IMR-90 (cell line): ENCODE results near the gene MAPK10. TPM values are rescaled to one million over a fixed set of nuclear protein-coding genes. Genes with fewer than 3 reads are reported as not detected.

Source experiments
- ATAC-seq: fragments of 200-7000 bp; cut with Tn5 transposase; 2 replicates; pipeline ENCODE4 v1.9.1; 2020; ENCODE audit warnings: low read depth, mild to moderate bottlenecking, moderate library complexity
- BruUV-seq: library from RNA; stranded (reverse); fragments of 400-500 nt; replicated peaks from 2 replicates; lab custom pipeline; 2021; lab: Mats Ljungman, UMichigan
- CTCF ChIA-PET: fragments of 300-600 bp; formaldehyde crosslinking; extraction: SDS; loops from one replicate; lab custom pipeline; 2021; ENCODE audit warnings: antibody characterized with exemption; lab: Yijun Ruan, JAX
- POLR2A ChIA-PET: fragments of 300-600 bp; sonication (Branson Sonifier 250); formaldehyde crosslinking; loops from one replicate; lab custom pipeline; 2022; ENCODE audit warnings: antibody characterized with exemption; ENCODE audit not compliant: unreplicated experiment; lab: Charles Lee
- DNase-seq: peaks from one replicate; pipeline ENCODE4 v3.0.0; 2013
- H2AFZ ChIP-seq: replicated peaks from 2 replicates; pipeline ENCODE3; 2013; ENCODE audit warnings: low read length, mild to moderate bottlenecking; ENCODE audit not compliant: poor library complexity
- H2AK5ac ChIP-seq: 2 replicates; pipeline ENCODE4 v1.6.1; 2013; ENCODE audit warnings: low read depth, low read length, inconsistent platforms
- H2AK9ac ChIP-seq: replicated peaks from 2 replicates; pipeline ENCODE3; 2013; ENCODE audit warnings: mild to moderate bottlenecking, low read depth, low read length, moderate library complexity; ENCODE audit not compliant: poor library complexity
- H2BK120ac ChIP-seq: 2 replicates; pipeline ENCODE4 v1.6.1; 2013; ENCODE audit warnings: low read depth, low read length, inconsistent platforms
- H2BK15ac ChIP-seq: 3 replicates; pipeline ENCODE4 v1.6.1; 2013; ENCODE audit warnings: low read depth, low read length, inconsistent platforms
- H2BK20ac ChIP-seq: 2 replicates; pipeline ENCODE4 v1.6.1; 2013; ENCODE audit warnings: low read depth, mild to moderate bottlenecking, inconsistent platforms, low read length, moderate library complexity
- H2BK5ac ChIP-seq: 2 replicates; pipeline ENCODE4 v1.6.1; 2013; ENCODE audit warnings: mild to moderate bottlenecking, low read depth, low read length, inconsistent platforms; ENCODE audit not compliant: poor library complexity, severe bottlenecking
- H3K14ac ChIP-seq: replicated peaks from 2 replicates; pipeline ENCODE4 v1.6.1; 2013; ENCODE audit warnings: low read depth, low read length, inconsistent platforms
- H3K18ac ChIP-seq: 2 replicates; pipeline ENCODE4 v1.6.1; 2013; ENCODE audit warnings: low read depth, low read length, control low read depth
- H3K23ac ChIP-seq: 2 replicates; pipeline ENCODE4 v1.6.1; 2013; ENCODE audit warnings: low read depth, low read length, inconsistent platforms
- H3K27ac ChIP-seq: 2 replicates; pipeline ENCODE4 v1.5.1; 2013; ENCODE audit warnings: mild to moderate bottlenecking, control low read depth, low read length; ENCODE audit not compliant: insufficient read depth
- H3K27me3 ChIP-seq: 2 replicates; pipeline ENCODE4 v1.6.1; 2013; ENCODE audit warnings: low read length; ENCODE audit not compliant: control insufficient read depth, insufficient read depth
- H3K36me3 ChIP-seq: 2 replicates; pipeline ENCODE4 v1.6.1; 2013; ENCODE audit warnings: low read length, mixed read lengths; ENCODE audit not compliant: control insufficient read depth, insufficient read depth
- H3K4ac ChIP-seq: 2 replicates; pipeline ENCODE4 v1.6.1; 2013; ENCODE audit warnings: low read depth, low read length, inconsistent platforms
- H3K4me1 ChIP-seq: 2 replicates; pipeline ENCODE4 v1.6.1; 2013; ENCODE audit warnings: low read length, mixed read lengths; ENCODE audit not compliant: control insufficient read depth, insufficient read depth
- H3K4me2 ChIP-seq: 2 replicates; pipeline ENCODE4 v1.6.1; 2013; ENCODE audit warnings: low read depth, mild to moderate bottlenecking, control low read depth, low read length, moderate library complexity
- H3K4me3 ChIP-seq: 2 replicates; pipeline ENCODE4 v1.5.1; 2013; ENCODE audit warnings: low read depth, mild to moderate bottlenecking, control low read depth, low read length, moderate library complexity; ENCODE audit not compliant: insufficient read depth
- H3K56ac ChIP-seq: 2 replicates; pipeline ENCODE4 v1.6.1; 2013; ENCODE audit warnings: low read length, inconsistent platforms; ENCODE audit not compliant: insufficient read depth; ENCODE audit errors: extremely low read depth
- H3K79me1 ChIP-seq, 2 experiments: 2 replicates each; pipeline ENCODE4 v1.6.1; 2013; ENCODE audit warnings: low read length in 2 of 2, inconsistent platforms in 1 of 2, low read depth in 1 of 2
- H3K9ac ChIP-seq: 2 replicates; pipeline ENCODE4 v1.6.1; 2013; ENCODE audit warnings: low read depth, low read length, control low read depth
- H3K9me1 ChIP-seq: 2 replicates; pipeline ENCODE4 v1.6.1; 2013; ENCODE audit warnings: low read length, inconsistent platforms; ENCODE audit not compliant: insufficient read depth
- H3K9me3 ChIP-seq: 2 replicates; pipeline ENCODE4 v1.6.1; 2013; ENCODE audit warnings: low read length; ENCODE audit not compliant: control insufficient read depth, insufficient read depth
- H4K20me1 ChIP-seq: 2 replicates; pipeline ENCODE4 v1.6.1; 2013; ENCODE audit warnings: low read length, inconsistent platforms; ENCODE audit not compliant: insufficient read depth
- H4K5ac ChIP-seq: 2 replicates; pipeline ENCODE4 v1.6.1; 2013; ENCODE audit warnings: mild to moderate bottlenecking, low read depth, low read length, control low read depth
- H4K8ac ChIP-seq, 2 experiments: 2 replicates each; pipeline ENCODE4 v1.6.1; 2013; ENCODE audit warnings: low read depth in 2 of 2, low read length in 2 of 2, control low read depth in 1 of 2, inconsistent platforms in 1 of 2
- H4K91ac ChIP-seq: 2 replicates; pipeline ENCODE4 v1.6.1; 2013; ENCODE audit warnings: low read depth, low read length, inconsistent platforms; ENCODE audit not compliant: insufficient read depth
- BHLHE40 ChIP-seq: fragments of 150-350 bp; IDR thresholded peaks from 2 replicates; pipeline ENCODE4 v1.6.1; 2016; ENCODE audit warnings: mild to moderate bottlenecking, low read depth, low read length
- CEBPB ChIP-seq: IDR thresholded peaks from 2 replicates; pipeline ENCODE4 v1.6.1; 2012; ENCODE audit warnings: low read depth, low read length, improper control_type of control experiment
- ELK1 ChIP-seq: fragments of 150-350 bp; IDR thresholded peaks from 2 replicates; pipeline ENCODE4 v1.6.1; 2016; ENCODE audit warnings: low read depth, mild to moderate bottlenecking, low read length, moderate library complexity, borderline replicate concordance
- FOS ChIP-seq: fragments of 150-350 bp; IDR thresholded peaks from 2 replicates; pipeline ENCODE4 v1.6.1; 2016; ENCODE audit warnings: low read depth, low read length
- MAZ ChIP-seq: IDR thresholded peaks from 2 replicates; pipeline ENCODE4 v1.6.1; 2012; ENCODE audit warnings: low read depth, mild to moderate bottlenecking, low read length, improper control_type of control experiment, moderate library complexity, borderline replicate concordance
- NFE2L2 ChIP-seq: fragments of 150-350 bp; IDR thresholded peaks from 2 replicates; pipeline ENCODE4 v1.6.1; 2016; ENCODE audit warnings: low read depth, mild to moderate bottlenecking, low read length
- POLR2A ChIP-seq: IDR thresholded peaks from 2 replicates; pipeline ENCODE4 v1.6.1; 2012; ENCODE audit warnings: mild to moderate bottlenecking, low read depth, low read length
- RAD21 ChIP-seq: IDR thresholded peaks from 2 replicates; pipeline ENCODE4 v1.6.1; 2012; ENCODE audit warnings: low read length, improper control_type of control experiment
- RCOR1 ChIP-seq: IDR thresholded peaks from 2 replicates; pipeline ENCODE4 v1.6.1; 2012; ENCODE audit warnings: mild to moderate bottlenecking, low read length, improper control_type of control experiment; ENCODE audit not compliant: insufficient replicate concordance
- SMC3 ChIP-seq: fragments of 150-350 bp; IDR thresholded peaks from 2 replicates; pipeline ENCODE4 v1.6.1; 2016; ENCODE audit warnings: low read depth, mild to moderate bottlenecking, antibody characterized with exemption, low read length, moderate library complexity
- WGBS, 2 experiments: methylation state at CpG; one replicate each; pipeline versions ENCODE4 v1.1.5 to v1.1.7; 2013; ENCODE audit warnings: missing lambda C conversion rate in 2 of 2; ENCODE audit not compliant: insufficient read length in 1 of 2; ENCODE audit errors: extremely low coverage in 2 of 2; 5-methylcytosine and 5-hydroxymethylcytosine counted together
- dilution Hi-C: fragments of 300-500 bp; cut with HindIII; formaldehyde crosslinking; loops from one replicate; pipeline ENCODE4 v1.14.3; 2018; ENCODE audit warnings: low sequenced_read_pairs; ENCODE audit not compliant: unreplicated experiment
- in situ Hi-C: fragments of 300-500 bp; cut with MboI; formaldehyde crosslinking; loops from 3 replicates; pipeline ENCODE4 v1.14.3; 2019; ENCODE audit warnings: low sequenced_read_pairs, inconsistent platforms, mixed read lengths
- intact Hi-C: fragments of 100-400 bp; cut with micrococcal nuclease; formaldehyde crosslinking; loops from 2 replicates; pipeline ENCODE4 v1.10.0; 2022
- polyA plus RNA-seq, 3 experiments: library from polyadenylated mRNA; depleted of rRNA; stranded (reverse); fragments of >200 nt; gene quantifications; 2 replicates each; pipeline ENCODE4 v1.2.3, GENCODE V29; 2012; ENCODE audit warnings: low replicate concordance in 1 of 3
- total RNA-seq: library from RNA; depleted of rRNA; stranded (reverse); fragments of >200 nt; gene quantifications from 2 replicates; pipeline ENCODE4 v1.2.3, GENCODE V29; 2012

Gene MAPK10
- total and polyA plus RNA-seq, 2 of the 4 experiments (the other 2 are of a cell fraction) = 2.8 to 6.5 TPM

GRCh38 chr4:86101841-86102240 is 258.0 kb downstream of the MAPK10 start:
- DNase-seq (no peak), ATAC-seq (no peak)
- ChIA-PET POLR2A (no interaction called here), CTCF (no interaction called here)
- no peak overlapping the region for H3K4ac ChIP-seq
- no peak overlapping the region for H3K4me3 ChIP-seq
- H2BK15ac ChIP-seq = no peak overlapping the region
- no peak overlapping the region for H2BK120ac ChIP-seq
- no peak overlapping the region for H2AK9ac ChIP-seq
- H3K14ac ChIP-seq = no peak overlapping the region
- H3K79me1 ChIP-seq = no peaks in the 10 kb centered on the region
- no peak overlapping the region for H3K56ac ChIP-seq
- no peak overlapping the region for H3K4me2 ChIP-seq
- H3K23ac ChIP-seq = no peak overlapping the region
- no peak overlapping the region for H4K8ac ChIP-seq
- H3K9me1 ChIP-seq = no peaks in the 10 kb centered on the region
- dilution Hi-C loops = no loop called here
- H3K27me3 ChIP-seq = no peaks in the 10 kb centered on the region
- no peaks in the 10 kb centered on the region; the same call in 1 of the 2 replicates for H3K36me3 ChIP-seq
- intact Hi-C loops = no loop called here
- no peak overlapping the region for H3K18ac ChIP-seq
- WGBS, 2 experiments = no CpG with 5 or more reads among the region's 2 CpGs
- no peak overlapping the region for H2AFZ ChIP-seq
- no peak overlapping the region for H2AK5ac ChIP-seq
- in situ Hi-C loops = no loop called here
- no peak for TF ChIP-seq POLR2A
- TF ChIP-seq RCOR1 = no peak
- no peak for TF ChIP-seq MAZ
- TF ChIP-seq FOS = no peak
- no peak for TF ChIP-seq BHLHE40
- no peak for TF ChIP-seq SMC3
- no peak for TF ChIP-seq ELK1
- no peak for TF ChIP-seq NFE2L2
- TF ChIP-seq CEBPB = no peak
- TF ChIP-seq RAD21 = no peak
- H4K91ac ChIP-seq = no peak overlapping the region
- no peak overlapping the region for H2BK20ac ChIP-seq
- H4K20me1 ChIP-seq = no peaks in the 10 kb centered on the region
- H3K4me1 ChIP-seq = no peaks in the 10 kb centered on the region
- no peak overlapping the region for H4K5ac ChIP-seq
- no peak overlapping the region for H3K9ac ChIP-seq
- H2BK5ac ChIP-seq = no peak overlapping the region
- no peak overlapping the region for H3K27ac ChIP-seq
- no peaks in the 10 kb centered on the region for H3K9me3 ChIP-seq
- BruUV-seq = no TSS peak
